Measurements from ENCODE around the gene WNT16. TPM values are rescaled to one million over a fixed set of nuclear protein-coding genes. Genes with fewer than 3 reads are reported as not detected.

WNT16 gene
- total and polyA plus RNA-seq, 2 donors (not counting 1 experiment from before 2014, with no cell fraction given): 1.2 to 3.8 TPM

DNA sequence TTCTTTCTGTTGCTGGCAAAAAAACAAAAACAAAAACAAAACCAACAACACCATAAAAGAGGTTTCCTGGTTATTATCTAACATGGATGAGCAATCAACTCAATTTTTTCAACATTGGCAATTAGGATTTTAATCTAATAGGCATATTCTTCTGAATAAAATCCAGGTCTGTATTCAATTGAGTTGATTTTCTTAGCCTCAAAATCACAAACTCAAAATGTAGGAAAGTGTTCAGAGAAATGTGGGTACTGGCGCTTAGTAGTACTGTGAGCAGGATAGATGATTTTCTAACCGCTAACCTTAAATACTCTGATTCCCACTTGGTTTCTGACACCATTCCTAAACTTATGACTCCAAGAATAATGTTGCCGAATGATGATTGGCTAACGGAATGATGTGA, 5.6 kb downstream of the WNT16 start:
- H3K4me2 ChIP-seq (ENCODE audit: extremely low read depth, insufficient read depth, low read length): no peak overlapping the region
- peaks cover 8% of the 10 kb centered on the region for H3K27me3 ChIP-seq (ENCODE audit: control insufficient read depth, insufficient read depth, low read length)
- H2AFZ ChIP-seq (ENCODE audit: low read length): no peak overlapping the region
- no peak overlapping the region for H3K9ac ChIP-seq (ENCODE audit: insufficient read depth, low read length)
- peaks cover 6% of the 10 kb centered on the region for H3K4me1 ChIP-seq (ENCODE audit: control insufficient read depth, extremely low read depth, insufficient read depth, low read length)
- no peaks in the 10 kb centered on the region for H3K36me3 ChIP-seq (ENCODE audit: control insufficient read depth, insufficient read depth, low read length)
- no peak for DNase-seq (ENCODE audit: low read depth in 2 of 2)
- TF ChIP-seq, protein P1, sequence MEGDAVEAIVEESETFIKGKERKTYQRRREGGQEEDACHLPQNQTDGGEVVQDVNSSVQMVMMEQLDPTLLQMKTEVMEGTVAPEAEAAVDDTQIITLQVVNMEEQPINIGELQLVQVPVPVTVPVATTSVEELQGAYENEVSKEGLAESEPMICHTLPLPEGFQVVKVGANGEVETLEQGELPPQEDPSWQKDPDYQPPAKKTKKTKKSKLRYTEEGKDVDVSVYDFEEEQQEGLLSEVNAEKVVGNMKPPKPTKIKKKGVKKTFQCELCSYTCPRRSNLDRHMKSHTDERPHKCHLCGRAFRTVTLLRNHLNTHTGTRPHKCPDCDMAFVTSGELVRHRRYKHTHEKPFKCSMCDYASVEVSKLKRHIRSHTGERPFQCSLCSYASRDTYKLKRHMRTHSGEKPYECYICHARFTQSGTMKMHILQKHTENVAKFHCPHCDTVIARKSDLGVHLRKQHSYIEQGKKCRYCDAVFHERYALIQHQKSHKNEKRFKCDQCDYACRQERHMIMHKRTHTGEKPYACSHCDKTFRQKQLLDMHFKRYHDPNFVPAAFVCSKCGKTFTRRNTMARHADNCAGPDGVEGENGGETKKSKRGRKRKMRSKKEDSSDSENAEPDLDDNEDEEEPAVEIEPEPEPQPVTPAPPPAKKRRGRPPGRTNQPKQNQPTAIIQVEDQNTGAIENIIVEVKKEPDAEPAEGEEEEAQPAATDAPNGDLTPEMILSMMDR (conservative IDR thresholded peaks at IDR 0.05 in 1 of 2, IDR thresholded peaks at IDR 0.05 in 1 of 2; ENCODE audit: low read depth in 1 of 2, low read length in 2 of 2): no peak
- H3K9me3 ChIP-seq (ENCODE audit: control insufficient read depth, insufficient read depth, low read depth, low read length): no peaks in the 10 kb centered on the region
- H3K4me3 ChIP-seq (replicated peaks in 1 of 4; ENCODE audit: control extremely low read depth in 1 of 4, insufficient read depth in 1 of 4, low read depth in 3 of 4, low read length in 4 of 4): no peak overlapping the region
- H3K27ac ChIP-seq (ENCODE audit: insufficient read depth, low read length): no peak overlapping the region
- no peaks in the 10 kb centered on the region for H3K79me2 ChIP-seq (ENCODE audit: control insufficient read depth, insufficient read depth, low read length)
- no peaks in the 10 kb centered on the region for H4K20me1 ChIP-seq (ENCODE audit: control insufficient read depth, extremely low read depth, insufficient read depth, low read length)

DNA sequence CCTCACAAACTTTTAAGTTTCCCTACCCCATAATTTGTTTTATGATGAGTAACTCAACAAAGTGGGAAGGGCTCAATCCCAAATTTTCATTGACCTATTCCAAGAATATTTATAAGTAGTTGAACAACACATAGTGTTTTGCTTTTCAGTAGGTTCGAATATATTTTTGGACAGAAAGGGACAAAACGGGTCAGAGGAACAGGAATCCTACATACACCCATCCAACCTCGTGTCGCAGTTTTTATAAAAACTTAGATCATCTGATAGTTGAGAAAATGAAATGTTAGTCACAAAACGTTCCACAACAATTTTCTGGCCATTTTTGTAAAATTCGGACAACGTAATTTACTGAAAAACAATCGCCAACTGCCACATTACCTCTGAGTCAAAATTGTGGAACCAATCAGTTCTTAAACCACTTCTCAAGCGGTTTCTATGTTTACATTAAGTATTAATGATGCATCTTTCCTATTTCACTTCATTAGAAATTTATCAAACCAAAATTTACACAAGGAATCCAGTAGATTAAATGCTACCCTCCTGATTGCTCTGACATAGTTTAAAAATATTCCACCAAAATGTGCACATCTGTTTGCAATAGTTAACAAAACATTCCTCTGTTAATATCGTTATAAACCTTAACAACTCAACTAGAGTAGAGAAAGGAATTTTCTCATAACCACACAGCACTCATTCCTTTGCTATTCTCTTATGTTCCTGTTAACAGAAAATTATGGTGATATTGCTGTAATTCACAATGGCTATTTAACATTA, 6.3 kb downstream of the WNT16 start:
- H4K20me1 ChIP-seq (ENCODE audit: control insufficient read depth, extremely low read depth, insufficient read depth, low read length): no peaks in the 10 kb centered on the region
- DNase-seq (ENCODE audit: low read depth in 2 of 2): peak in 1 of 2 donors; percentile 43

DNA sequence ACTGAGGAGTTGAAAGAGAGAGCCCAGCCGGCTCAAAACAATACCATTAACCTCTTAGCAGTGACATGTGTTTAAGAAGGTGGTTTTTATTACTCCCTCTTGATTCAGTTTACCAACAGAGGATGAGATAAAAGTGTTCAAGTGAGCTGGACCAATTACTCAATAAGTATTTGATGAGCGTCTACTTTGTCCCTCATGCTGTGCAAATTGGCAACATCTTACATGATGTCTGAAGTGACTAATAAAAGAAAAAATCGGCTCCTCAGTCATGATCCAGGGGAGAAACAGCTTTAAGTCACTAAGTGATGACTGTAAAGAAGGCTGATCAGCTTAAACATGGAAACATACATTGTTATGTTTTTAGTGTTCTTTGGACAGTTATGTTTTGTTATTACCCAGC, 7.8 kb downstream of the WNT16 start:
- no peaks in the 10 kb centered on the region for H3K36me3 ChIP-seq (ENCODE audit: control insufficient read depth, insufficient read depth, low read length)
- no peak overlapping the region for H3K9ac ChIP-seq (ENCODE audit: insufficient read depth, low read length)
- H2AFZ ChIP-seq (ENCODE audit: low read length): no peak overlapping the region
- peak in 1 of 2 donors; percentile 39 for DNase-seq (ENCODE audit: low read depth in 2 of 2)
- H3K9me3 ChIP-seq (ENCODE audit: control insufficient read depth, insufficient read depth, low read depth, low read length): no peaks in the 10 kb centered on the region
- no peaks in the 10 kb centered on the region for H3K27me3 ChIP-seq (ENCODE audit: control insufficient read depth, insufficient read depth, low read length)
- H3K4me2 ChIP-seq (ENCODE audit: extremely low read depth, insufficient read depth, low read length): no peak overlapping the region
- no peaks in the 10 kb centered on the region for H3K79me2 ChIP-seq (ENCODE audit: control insufficient read depth, insufficient read depth, low read length)
- H3K27ac ChIP-seq (ENCODE audit: insufficient read depth, low read length): no peak overlapping the region
- TF ChIP-seq EZH2 (IDR thresholded peaks at IDR 0.05; ENCODE audit: low read length, missing control alignments): no peak
- TF ChIP-seq, protein P1 (conservative IDR thresholded peaks at IDR 0.05 in 1 of 2, IDR thresholded peaks at IDR 0.05 in 1 of 2; ENCODE audit: low read depth in 1 of 2, low read length in 2 of 2): no peak
- H3K4me1 ChIP-seq (ENCODE audit: control insufficient read depth, extremely low read depth, insufficient read depth, low read length): no peaks in the 10 kb centered on the region
- H3K4me3 ChIP-seq (replicated peaks in 1 of 4; ENCODE audit: control extremely low read depth in 1 of 4, insufficient read depth in 1 of 4, low read depth in 3 of 4, low read length in 4 of 4): no peak overlapping the region
- H4K20me1 ChIP-seq (ENCODE audit: control insufficient read depth, extremely low read depth, insufficient read depth, low read length): no peaks in the 10 kb centered on the region

More for the DNA sequence above, 6.3 kb downstream of the WNT16 start:
- Histone ChIP-seq H3K4me1 (ENCODE audit: control insufficient read depth, extremely low read depth, insufficient read depth, low read length) (peaks cover 4% of the 10 kb centered on the region), H3K4me2 (ENCODE audit: extremely low read depth, insufficient read depth, low read length) (no peak overlapping the region), H2AFZ (ENCODE audit: low read length) (no peak overlapping the region), H3K36me3 (ENCODE audit: control insufficient read depth, insufficient read depth, low read length) (no peaks in the 10 kb centered on the region), H3K27ac (ENCODE audit: insufficient read depth, low read length) (no peak overlapping the region), H3K9me3 (ENCODE audit: control insufficient read depth, insufficient read depth, low read depth, low read length) (no peaks in the 10 kb centered on the region), H3K27me3 (ENCODE audit: control insufficient read depth, insufficient read depth, low read length) (peaks cover 3% of the 10 kb centered on the region), H3K4me3 (replicated peaks in 1 of 4; ENCODE audit: control extremely low read depth in 1 of 4, insufficient read depth in 1 of 4, low read depth in 3 of 4, low read length in 4 of 4) (no peak overlapping the region), H3K9ac (ENCODE audit: insufficient read depth, low read length) (no peak overlapping the region), H3K79me2 (ENCODE audit: control insufficient read depth, insufficient read depth, low read length) (no peaks in the 10 kb centered on the region)
- TF ChIP-seq, protein P1 (conservative IDR thresholded peaks at IDR 0.05 in 1 of 2, IDR thresholded peaks at IDR 0.05 in 1 of 2; ENCODE audit: low read depth in 1 of 2, low read length in 2 of 2): no peak
- TF ChIP-seq EZH2 (IDR thresholded peaks at IDR 0.05; ENCODE audit: low read length, missing control alignments): no peak

All from fibroblast of lung (primary cell).